Heart left ventricle (tissue), 16 donors: ENCODE data around the gene S100A16. TPM values are rescaled to one million over a fixed set of nuclear protein-coding genes. Genes with fewer than 3 reads are reported as not detected.
"Not testable (repeated sequence)": the region's sequence is repeated elsewhere in the genome, so short reads cannot be mapped to it uniquely, and the experiment has no call there.

Experiments used
- ATAC-seq, 4 donors: fragments of 200-7000 bp; cut with Tn5 transposase; one replicate each; pipeline ENCODE4 v1.9.1; 2020 to 2022; ENCODE audit warnings: moderate library complexity in 4 of 4, mild to moderate bottlenecking in 3 of 4, moderate number of reproducible peaks in 1 of 4
- DNase-seq, 5 donors: peaks; one replicate each; pipeline ENCODE4 v3.0.0-alpha.2; 2020
- H3K27ac ChIP-seq, 12 donors: fragments of 200-600 bp; sonication (generic) in 4 of 12; one replicate each; pipeline versions ENCODE4 v1.5.0 to v1.8.0; 2016 to 2022; ENCODE audit warnings: mild to moderate bottlenecking in 2 of 12
- H3K27me3 ChIP-seq, 9 donors: fragments of 200-600 bp; sonication (generic) in 2 of 9; one replicate each; pipeline versions ENCODE4 v1.5.1 to v1.8.0; 2016 to 2022; ENCODE audit warnings: mild to moderate bottlenecking in 3 of 9
- H3K36me3 ChIP-seq, 9 donors: fragments of 200-600 bp; sonication (generic) in 2 of 9; one replicate each; pipeline versions ENCODE4 v1.5.0 to v1.8.0; 2018 to 2022; ENCODE audit warnings: mild to moderate bottlenecking in 2 of 9
- H3K4me1 ChIP-seq, 12 donors: fragments of 200-600 bp; sonication (generic) in 4 of 12; one replicate each; pipeline versions ENCODE4 v1.5.0 to v1.8.0; 2016 to 2022; ENCODE audit warnings: mild to moderate bottlenecking in 3 of 12
- H3K4me3 ChIP-seq, 12 donors: fragments of 200-600 bp; sonication (generic) in 4 of 12; one replicate each; pipeline versions ENCODE4 v1.5.0 to v1.8.0; 2017 to 2022; ENCODE audit warnings: mild to moderate bottlenecking in 9 of 12, moderate library complexity in 4 of 12
- H3K9me3 ChIP-seq, 12 donors: fragments of 200-600 bp; sonication (generic) in 4 of 12; one replicate each; pipeline versions ENCODE4 v1.5.0 to v1.8.0; 2016 to 2022; ENCODE audit warnings: mild to moderate bottlenecking in 1 of 12
- POLR2A ChIP-seq, 2 donors: fragments of 450-650 bp; IDR thresholded peaks; one replicate each; pipeline ENCODE4 v1.6.1; 2017; ENCODE audit warnings: antibody characterized with exemption in 2 of 2, mild to moderate bottlenecking in 2 of 2, moderate library complexity in 2 of 2
- WGBS, 4 donors: extraction: QIAGEN DNeasy Blood & Tissue Kit in 2 of 4; methylation state at CpG; one replicate each; pipeline versions ENCODE4 v1.1.5 to v1.1.7; 2013 to 2018; 5-methylcytosine and 5-hydroxymethylcytosine counted together
- intact Hi-C, 10 donors: fragments of 100-400 bp; cut with DNase I; formaldehyde crosslinking; loops; one replicate each; pipeline versions ENCODE4 v1.11.1 to v1.14.2; 2022
- polyA plus RNA-seq, 2 donors: library from polyadenylated mRNA; stranded (reverse); fragments of 200-250 nt; gene quantifications; one replicate each; pipeline ENCODE4 v1.2.3, GENCODE V29; 2013
- total RNA-seq, 9 donors: library from RNA; depleted of rRNA in 2 of 9; stranded (reverse); fragments of >200 nt in 2 of 9; fragmentation: NEBNext Ultra II Directional in 3 of 9; extraction: Animal tissue kit (Norgen Biotek cat#: 25700) in 3 of 9; gene quantifications; one replicate each; pipeline versions ENCODE4 v1.1.0 to v1.2.4, GENCODE V29; 2016 to 2023
- TF ChIP-seq, protein P1 (sequence below), 12 donors: fragments of 200-600 bp; sonication (generic) in 4 of 12; IDR thresholded peaks; one replicate each; pipeline versions ENCODE4 v1.5.0 to v1.8.0; 2018 to 2022; ENCODE audit warnings: antibody characterized with exemption in 12 of 12, mild to moderate bottlenecking in 5 of 12
- donor health status: ischemic (EF 13 %, LVEDD 7.1; RV severe dilation, severe dysfunction).
- donor health status: healthy with polysubstance abuse.
- donor health status: DM: no; HTN: yes; CAD: no.
- donor health status: DM: no; HTN: no; CAD: no.
- donor health status: ischemic (EF 25% LVEDD 6.9; RV normal size, moderate dysfunction).
- donor health status: ischemic (EF 25% LVEDD 5.7; RV mildly dilated, moderate dysfunction).
- donor health status: healthy.
- donor health status: DM: yes; HTN: yes; CAD: no.
- donor health status: ischemic (EF 35%, LVEDD 5.7; RV mildly dilated, moderate dysfunction).
- donor health status: nonischemic (EF 11% LVEDD 7.7; RV severe dilation, severe dysfunction).
- donor health status: DM: yes; HTN: yes; CAD: no.
- donor health status: PGD.
- donor health status: ischemic (EF 29% LVEDD 5.4; RV normal size, mild dysfunction).
- donor health status: nonischemic (EF 23%, LVEDD 6.1; RV moderate dilation, normal function).

Gene S100A16
- total and polyA plus RNA-seq, 11 donors, result 37.2 to 233 (median 70.3) TPM

DNA sequence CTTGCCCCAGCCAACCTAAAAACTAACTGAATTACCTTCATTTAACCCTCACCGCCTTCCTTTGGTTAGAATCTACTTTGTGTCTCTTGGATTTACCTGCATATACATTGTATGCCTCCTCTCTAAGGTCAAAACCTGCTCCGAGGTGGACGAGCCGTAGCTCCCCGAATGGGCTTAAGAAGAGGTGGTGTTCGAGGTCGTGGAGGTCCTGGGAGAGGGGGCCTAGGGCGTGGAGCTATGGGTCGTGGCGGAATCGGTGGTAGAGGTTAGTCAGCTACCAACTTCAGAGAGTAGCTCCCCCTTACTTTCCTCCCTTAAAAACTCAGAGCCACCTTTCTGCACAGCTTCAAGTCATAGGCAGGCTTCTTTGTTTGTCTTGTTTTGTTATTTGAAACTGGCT is 30.2 kb upstream of the S100A16 start:
- Histone ChIP-seq H3K4me1 (peaks cover 4 to 68% (median 52%) of the 10 kb centered on the region in 12 donors), H3K36me3 (peaks cover 0 to 95% (median 87%) of the 10 kb centered on the region in 9 donors)

DNA sequence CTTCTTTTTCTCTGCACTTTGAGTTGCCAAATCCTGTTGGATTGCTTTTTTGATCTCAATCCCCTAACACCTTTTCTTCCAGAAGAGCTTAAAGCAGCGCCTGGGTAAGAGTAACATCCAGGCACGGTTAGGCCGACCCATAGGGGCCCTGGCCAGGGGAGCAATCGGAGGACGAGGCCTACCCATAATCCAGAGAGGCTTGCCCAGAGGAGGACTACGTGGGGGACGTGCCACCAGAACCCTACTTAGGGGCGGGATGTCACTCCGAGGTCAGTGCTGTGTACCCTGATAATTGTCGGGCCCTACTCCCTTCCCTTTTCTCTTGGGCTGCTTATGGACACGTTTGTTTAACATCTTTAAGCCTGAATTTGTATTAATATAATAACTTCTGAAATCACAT is 29.2 kb upstream of the S100A16 start:
- no peak for DNase-seq
- H3K27ac ChIP-seq, result peak overlapping the region in 4 of 12 donors; percentile 4 to 30 (median 21)

More for the DNA sequence above, 30.2 kb upstream of the S100A16 start:
- WGBS, 4 donors, result 90 to 93% (median 91%) methylated on average over 11 of the region's 11 CpGs
- H3K4me3 ChIP-seq, result no peak overlapping the region
- TF ChIP-seq POLR2A (IDR thresholded peaks at IDR 0.05), result no peak
- TF ChIP-seq, protein P1, sequence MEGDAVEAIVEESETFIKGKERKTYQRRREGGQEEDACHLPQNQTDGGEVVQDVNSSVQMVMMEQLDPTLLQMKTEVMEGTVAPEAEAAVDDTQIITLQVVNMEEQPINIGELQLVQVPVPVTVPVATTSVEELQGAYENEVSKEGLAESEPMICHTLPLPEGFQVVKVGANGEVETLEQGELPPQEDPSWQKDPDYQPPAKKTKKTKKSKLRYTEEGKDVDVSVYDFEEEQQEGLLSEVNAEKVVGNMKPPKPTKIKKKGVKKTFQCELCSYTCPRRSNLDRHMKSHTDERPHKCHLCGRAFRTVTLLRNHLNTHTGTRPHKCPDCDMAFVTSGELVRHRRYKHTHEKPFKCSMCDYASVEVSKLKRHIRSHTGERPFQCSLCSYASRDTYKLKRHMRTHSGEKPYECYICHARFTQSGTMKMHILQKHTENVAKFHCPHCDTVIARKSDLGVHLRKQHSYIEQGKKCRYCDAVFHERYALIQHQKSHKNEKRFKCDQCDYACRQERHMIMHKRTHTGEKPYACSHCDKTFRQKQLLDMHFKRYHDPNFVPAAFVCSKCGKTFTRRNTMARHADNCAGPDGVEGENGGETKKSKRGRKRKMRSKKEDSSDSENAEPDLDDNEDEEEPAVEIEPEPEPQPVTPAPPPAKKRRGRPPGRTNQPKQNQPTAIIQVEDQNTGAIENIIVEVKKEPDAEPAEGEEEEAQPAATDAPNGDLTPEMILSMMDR (IDR thresholded peaks at IDR 0.05), result no peak
- ATAC-seq (no peak), DNase-seq (no peak)
- H3K9me3 ChIP-seq, result no peaks in the 10 kb centered on the region
- intact Hi-C loops, result no loop called here
- no peaks in the 10 kb centered on the region for H3K27me3 ChIP-seq
- peak overlapping the region in 3 of 12 donors; percentile 6 to 11 (median 9) for H3K27ac ChIP-seq

DNA sequence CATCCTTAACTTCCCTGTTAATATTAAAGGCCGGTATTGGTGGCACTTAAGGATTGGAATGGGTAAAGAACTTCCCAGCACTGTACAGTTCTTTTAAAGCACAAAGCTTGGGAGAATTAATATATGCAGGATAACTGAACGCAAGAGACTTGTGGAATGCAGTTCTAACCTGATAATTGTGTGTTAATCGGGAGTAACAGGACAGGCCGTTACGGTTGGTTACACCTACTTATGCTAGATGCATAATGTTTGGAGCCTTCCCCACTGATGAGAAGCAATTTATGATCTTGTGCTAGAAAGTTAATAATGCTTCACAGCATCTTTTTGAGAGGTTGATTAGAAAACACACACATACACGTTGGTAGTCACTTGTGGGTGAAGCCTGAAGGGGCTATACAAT is 27.9 kb upstream of the S100A16 start:
- H3K27me3 ChIP-seq, result no peaks in the 10 kb centered on the region
- H3K4me3 ChIP-seq, result no peak overlapping the region
- peak overlapping the region in 4 of 12 donors; percentile 18 to 99 (median 39) for H3K27ac ChIP-seq
- DNase-seq (no peak), ATAC-seq (no peak)
- H3K36me3 ChIP-seq, result peaks cover 0 to 100% (median 99%) of the 10 kb centered on the region in 9 donors
- H3K9me3 ChIP-seq, result no peaks in the 10 kb centered on the region
- intact Hi-C loops, result no loop called here
- 45 to 55% (median 53%) methylated on average over 6 of the region's 6 CpGs for WGBS, 4 donors
- peaks cover 4 to 87% (median 65%) of the 10 kb centered on the region in 12 donors for H3K4me1 ChIP-seq
- TF ChIP-seq, protein P1 (IDR thresholded peaks at IDR 0.05), result no peak
- no peak for TF ChIP-seq POLR2A (IDR thresholded peaks at IDR 0.05)

More for the DNA sequence above, 29.2 kb upstream of the S100A16 start:
- intact Hi-C loops, result no loop called here
- Histone ChIP-seq H3K36me3 (peaks cover 0 to 100% (median 96%) of the 10 kb centered on the region in 9 donors), H3K4me3 (no peak overlapping the region), H3K9me3 (no peaks in the 10 kb centered on the region), H3K4me1 (peaks cover 4 to 74% (median 57%) of the 10 kb centered on the region in 12 donors), H3K27me3 (no peaks in the 10 kb centered on the region)
- peak in 1 of 4 donors; percentile 16 for ATAC-seq
- 66 to 82% (median 79%) methylated on average over 11 of the region's 11 CpGs for WGBS, 4 donors
- no peak for TF ChIP-seq POLR2A (IDR thresholded peaks at IDR 0.05)
- TF ChIP-seq, protein P1 (IDR thresholded peaks at IDR 0.05), result no peak

DNA sequence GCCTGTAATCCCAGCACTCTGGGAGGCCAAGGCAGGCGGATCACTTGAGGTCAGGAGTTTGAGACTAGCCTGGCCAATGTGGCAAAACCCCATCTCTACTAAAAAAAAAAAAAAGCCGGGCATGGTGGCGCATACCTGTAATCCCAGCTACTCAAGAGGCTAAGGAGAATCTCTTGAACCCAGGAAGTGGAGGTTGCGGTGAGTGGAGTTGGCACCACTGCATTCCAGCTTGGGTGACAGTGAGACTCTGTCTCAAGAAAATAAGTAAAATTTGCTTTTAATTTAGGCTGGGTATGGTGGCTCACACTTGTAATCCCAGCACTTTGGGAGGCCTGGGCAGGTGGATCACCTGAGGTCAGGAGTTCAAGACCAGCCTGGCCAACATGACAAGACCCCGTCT is 27.3 kb upstream of the S100A16 start:
- H3K4me3 ChIP-seq, H3K27me3 ChIP-seq, H3K9me3 ChIP-seq, intact Hi-C loops, ATAC-seq, DNase-seq: not testable (repeated sequence)
- peaks cover 0 to 96% (median 93%) of the 10 kb centered on the region in 9 donors for H3K36me3 ChIP-seq
- H3K4me1 ChIP-seq, result peaks cover 4 to 94% (median 67%) of the 10 kb centered on the region in 12 donors
- H3K27ac ChIP-seq, result peak overlapping the region in 9 of 12 donors; percentile 14 to 100 (median 99)
- 90 to 95% (median 92%) methylated on average over 5 of the region's 5 CpGs for WGBS, 4 donors

DNA sequence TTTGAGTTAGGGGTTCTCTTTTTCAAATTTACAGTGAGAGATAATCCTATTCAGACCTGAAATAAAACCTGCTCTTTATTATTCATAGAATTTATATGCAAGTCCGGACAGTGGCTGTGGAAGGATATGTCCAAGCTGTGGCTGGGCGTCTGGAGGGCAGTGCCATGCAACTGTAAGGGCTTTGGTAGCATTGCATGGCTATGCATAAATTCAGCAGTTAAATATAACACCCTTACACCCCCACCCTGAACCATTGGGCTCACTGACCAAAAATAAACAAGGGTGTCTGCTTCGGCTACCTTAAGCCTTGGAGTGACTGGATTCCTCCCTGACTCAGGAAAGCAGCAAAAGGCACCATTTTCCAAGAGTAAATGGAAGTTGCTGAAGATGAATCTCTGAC is 26.3 kb upstream of the S100A16 start:
- ATAC-seq (peak; percentile 62 to 75 (median 72)), DNase-seq (no peak)
- no peak overlapping the region for H3K4me3 ChIP-seq
- H3K4me1 ChIP-seq, result peaks cover 4 to 92% (median 66%) of the 10 kb centered on the region in 12 donors
- intact Hi-C loops, result no loop called here
- peak overlapping the region in 10 of 12 donors; percentile 19 to 100 (median 99) for H3K27ac ChIP-seq
- peaks cover 0 to 88% (median 84%) of the 10 kb centered on the region in 9 donors for H3K36me3 ChIP-seq
- no peaks in the 10 kb centered on the region for H3K9me3 ChIP-seq
- WGBS, 4 donors, result 55 to 64% (median 58%) methylated on average over 3 of the region's 3 CpGs
- no peaks in the 10 kb centered on the region for H3K27me3 ChIP-seq
- TF ChIP-seq, protein P1 (IDR thresholded peaks at IDR 0.05), result no peak
- TF ChIP-seq POLR2A (IDR thresholded peaks at IDR 0.05), result no peak
